ENCODE data around the gene ADAMTSL2. TPM values are rescaled to one million over a fixed set of nuclear protein-coding genes. Genes with fewer than 3 reads are reported as not detected.

The ADAMTSL2 gene
- total RNA-seq, 3 donors from 2014 or later = 1.3 to 2.7 (median 1.5) TPM

- intact Hi-C loops (cut with DNase I, micrococcal nuclease) = no loop called here
- no peak overlapping the region for H3K4me3 ChIP-seq
- ATAC-seq (no peak), DNase-seq (peak in 1 of 3 donors; percentile 47)
- H3K4me1 ChIP-seq (ENCODE audit: low read depth) = peaks cover 5% of the 10 kb centered on the region
- H3K9me3 ChIP-seq = no peaks in the 10 kb centered on the region
- TF ChIP-seq CTCF (IDR thresholded peaks at IDR 0.05) = no peak
- H3K36me3 ChIP-seq (ENCODE audit: low read depth) = no peaks in the 10 kb centered on the region
Observed at GRCh38 chr9:133514460-133515239, 19.9 kb upstream of the ADAMTSL2 start.

- ATAC-seq (no peak), DNase-seq (peak in 1 of 3 donors; percentile 34)
- intact Hi-C loops (cut with DNase I, micrococcal nuclease) = no loop called here
- no peak for TF ChIP-seq CTCF (IDR thresholded peaks at IDR 0.05)
- Histone ChIP-seq H3K4me1 (ENCODE audit: low read depth) (peaks cover under 1% of the 10 kb centered on the region), H3K9me3 (no peaks in the 10 kb centered on the region), H3K36me3 (ENCODE audit: low read depth) (no peaks in the 10 kb centered on the region), H3K4me3 (no peak overlapping the region)
Observed at GRCh38 chr9:133515240-133515610, 19.3 kb upstream of the ADAMTSL2 start.

DNA sequence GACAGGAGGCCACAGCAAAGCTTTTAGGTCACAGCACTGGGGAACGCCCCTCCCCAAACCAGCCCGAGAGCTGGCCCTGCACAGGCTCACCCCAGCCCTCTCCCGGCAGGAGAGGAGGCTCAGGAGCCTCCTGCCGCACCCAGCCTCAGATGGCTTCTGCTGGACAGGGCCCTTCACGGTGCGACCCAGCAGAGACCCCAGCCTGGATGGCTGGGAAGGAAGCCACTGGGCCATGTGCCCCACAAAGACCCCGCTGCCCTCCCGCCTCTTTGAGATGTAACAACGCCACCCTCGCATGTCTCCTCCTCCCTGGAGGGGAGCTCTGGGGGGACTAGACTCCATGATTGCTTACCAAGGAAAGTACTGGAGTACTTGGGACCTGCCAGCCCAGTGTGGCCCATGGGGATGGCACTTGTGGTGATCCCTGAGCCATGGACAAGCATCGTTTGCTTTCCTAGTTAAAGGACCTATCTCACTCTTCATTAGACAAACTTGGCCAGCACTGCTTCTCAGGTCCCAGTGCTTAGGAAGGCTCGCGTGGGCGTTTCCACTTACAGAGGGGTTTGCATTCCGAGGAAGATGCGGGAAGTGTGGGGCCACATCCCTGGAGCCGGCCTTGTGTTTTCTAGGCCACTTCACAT is 18.8 kb upstream of the ADAMTSL2 start:
- no peaks in the 10 kb centered on the region for H3K9me3 ChIP-seq
- peak in 1 of 3 donors; percentile 37 for DNase-seq
- TF ChIP-seq CTCF (IDR thresholded peaks at IDR 0.05) = no peak
- intact Hi-C loops (cut with DNase I, micrococcal nuclease) = no loop called here
- no peak overlapping the region for H3K4me3 ChIP-seq
- no peaks in the 10 kb centered on the region for H3K4me1 ChIP-seq (ENCODE audit: low read depth)
- no peaks in the 10 kb centered on the region for H3K36me3 ChIP-seq (ENCODE audit: low read depth)
- no peak for ATAC-seq

- no peaks in the 10 kb centered on the region for H3K9me3 ChIP-seq
- ATAC-seq = no peak
- H3K4me1 ChIP-seq (ENCODE audit: low read depth) = no peaks in the 10 kb centered on the region
- no peaks in the 10 kb centered on the region for H3K36me3 ChIP-seq (ENCODE audit: low read depth)
- DNase-seq = peak in 1 of 3 donors; percentile 12
- no peak for TF ChIP-seq CTCF (IDR thresholded peaks at IDR 0.05)
- intact Hi-C loops (cut with DNase I, micrococcal nuclease) = no loop called here
- no peak overlapping the region for H3K4me3 ChIP-seq
Observed at GRCh38 chr9:133516256-133516960, 18.1 kb upstream of the ADAMTSL2 start.

GRCh38 chr9:133516961-133517350 is 17.5 kb upstream of the ADAMTSL2 start:
- Histone ChIP-seq H3K9me3 (no peaks in the 10 kb centered on the region), H3K4me3 (no peak overlapping the region), H3K4me1 (ENCODE audit: low read depth) (no peaks in the 10 kb centered on the region), H3K36me3 (ENCODE audit: low read depth) (no peaks in the 10 kb centered on the region)
- ATAC-seq (no peak), DNase-seq (peak in 1 of 3 donors; percentile 28)
- no peak for TF ChIP-seq CTCF (IDR thresholded peaks at IDR 0.05)
- intact Hi-C loops (cut with DNase I, micrococcal nuclease) = no loop called here
